C4-2B (cell line): ENCODE data around the gene ARMC2.

ENCODE experiments used
- CTCF ChIP-seq: fragments of 450-650 bp; conservative IDR thresholded peaks from 2 replicates; pipeline ENCODE4 v1.5.1; 2017; ENCODE audit warnings: mild to moderate bottlenecking
- ZFX ChIP-seq: fragments of 450-650 bp; IDR thresholded peaks from 2 replicates; pipeline ENCODE4 v1.6.1; 2017

DNA sequence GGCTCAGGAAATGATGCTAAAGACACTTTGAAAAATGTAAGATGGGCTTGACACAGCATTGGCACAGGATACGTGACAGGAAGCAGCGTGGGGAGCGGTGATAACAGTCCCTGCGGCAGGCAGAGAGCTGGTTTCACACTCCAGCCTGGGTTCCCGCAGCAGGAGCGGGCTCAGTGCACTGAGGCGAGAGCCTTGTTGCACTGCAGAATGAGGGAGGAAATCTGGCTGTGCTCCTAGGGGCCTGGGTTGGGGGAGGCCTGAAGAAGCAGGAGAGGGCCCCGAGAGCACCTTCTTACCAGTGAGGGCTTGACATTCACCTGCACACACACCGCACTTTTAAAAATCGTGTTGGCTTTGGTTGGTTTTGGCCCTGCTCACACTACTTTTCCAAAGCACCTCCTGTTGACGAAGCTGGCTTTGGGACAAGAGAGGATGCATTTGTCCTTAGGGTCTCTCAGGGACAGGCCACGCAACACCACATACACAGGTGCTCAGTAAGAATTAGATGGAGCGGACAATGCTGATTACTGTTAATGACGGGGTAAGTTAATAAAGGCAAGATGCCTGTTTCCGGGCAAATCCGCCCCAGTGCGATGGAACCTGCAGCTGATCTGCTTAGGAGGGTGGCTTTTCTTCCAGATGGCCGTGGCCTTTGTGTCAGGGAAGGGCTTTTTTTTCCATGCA is 49.4 kb upstream of the ARMC2 start:
- TF ChIP-seq CTCF (no peak), ZFX (no peak)
